Uterus (tissue), 4 donors: Measurements from ENCODE around the gene PTPRC. TPM values are rescaled to one million over a fixed set of nuclear protein-coding genes. Genes with fewer than 3 reads are reported as not detected.

Experiments
- DNase-seq, 2 donors: peaks; one replicate each; pipeline ENCODE4 v3.0.0-alpha.2; 2019 to 2020
- H3K27ac ChIP-seq, 2 donors: fragments of 200-600 bp; sonication (generic); 1 replicate in 1 of 2; 2 replicates in 1 of 2; pipeline ENCODE4 v1.5.1; 2016 to 2018
- H3K27me3 ChIP-seq, 2 donors: fragments of 200-600 bp; sonication (generic); one replicate each; pipeline ENCODE4 v1.5.1; 2018 to 2019; ENCODE audit warnings: control low read depth in 1 of 2
- H3K36me3 ChIP-seq, 2 donors: fragments of 200-600 bp; sonication (generic); one replicate each; pipeline ENCODE4 v1.5.1; 2019; ENCODE audit warnings: control low read depth in 1 of 2
- H3K4me1 ChIP-seq, 2 donors: fragments of 200-600 bp; sonication (generic); one replicate each; pipeline ENCODE4 v1.5.1; 2018 to 2019; ENCODE audit warnings: control low read depth in 1 of 2
- H3K4me3 ChIP-seq, 2 donors: fragments of 200-600 bp; sonication (generic); 1 replicate in 1 of 2; 2 replicates in 1 of 2; pipeline ENCODE4 v1.5.1; 2018 to 2019; ENCODE audit warnings: mild to moderate bottlenecking in 1 of 2
- H3K9me3 ChIP-seq, 2 donors: fragments of 200-600 bp; sonication (generic); one replicate each; pipeline ENCODE4 v1.5.1; 2019; ENCODE audit warnings: control low read depth in 1 of 2
- POLR2A ChIP-seq, 2 donors: fragments of 450-650 bp; IDR thresholded peaks; one replicate each; pipeline ENCODE4 v1.6.1; 2016; ENCODE audit warnings: antibody characterized with exemption in 2 of 2, mild to moderate bottlenecking in 1 of 2, moderate library complexity in 1 of 2
- intact Hi-C: fragments of 100-400 bp; cut with DNase I; formaldehyde crosslinking; loops from one replicate; pipeline ENCODE4 v1.15.1; 2023; ENCODE audit warnings: low total_unique reads
- total RNA-seq, 4 donors: library from RNA; depleted of rRNA in 3 of 4; stranded (reverse); fragments of >200 nt in 3 of 4; gene quantifications; one replicate each; pipeline versions ENCODE4 v1.1.0 to v1.2.4, GENCODE V29; 2014 to 2023
- TF ChIP-seq, protein P1 (sequence below), 4 experiments: fragments of 200-600 bp in 2 of 4; fragments of 450-650 bp in 2 of 4; sonication (generic) in 2 of 4; IDR thresholded peaks; one replicate each; pipeline ENCODE4 v1.5.1; 2016 to 2019; ENCODE audit warnings: antibody characterized with exemption in 4 of 4, mild to moderate bottlenecking in 2 of 4, moderate library complexity in 1 of 4
- donor health status: DM: yes; HTN: yes; CAD: no.

PTPRC gene
- total RNA-seq, 4 donors from 2014 or later = 12.7 to 28.7 (median 16.3) TPM

DNA sequence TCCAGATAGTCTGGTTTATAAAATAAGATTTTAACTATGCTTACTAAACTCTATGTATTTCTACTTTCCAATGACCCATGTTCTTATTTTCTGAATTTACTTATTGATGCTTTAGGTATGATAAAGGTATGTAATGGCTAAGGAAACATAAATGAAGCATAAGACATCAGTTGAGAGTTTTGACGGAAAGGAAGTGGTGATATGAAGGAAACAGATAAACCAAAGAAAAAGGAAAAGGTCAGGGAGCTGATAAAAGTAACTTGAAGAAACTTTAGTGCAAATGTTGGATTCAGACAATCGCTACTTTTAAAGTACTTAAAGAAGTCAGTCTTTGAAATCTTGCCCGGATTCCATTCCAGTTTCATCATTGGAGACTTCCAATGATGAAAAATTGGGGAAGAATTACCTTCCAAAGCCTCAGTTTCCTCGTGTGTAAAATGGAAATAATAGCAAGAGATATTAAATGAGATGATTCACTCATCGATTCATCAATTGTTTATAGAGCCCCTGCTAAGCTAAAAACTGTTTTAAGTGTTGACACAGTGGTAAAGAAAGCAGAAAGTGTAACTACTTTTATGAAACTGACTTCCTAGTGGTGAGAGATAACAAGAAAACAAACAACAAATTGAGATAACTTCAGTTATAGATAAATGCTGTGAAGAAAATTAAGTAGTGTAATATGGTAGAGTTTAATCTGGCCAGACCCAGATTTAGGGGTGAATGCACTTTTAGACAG, 10.6 kb downstream of the PTPRC start:
- no peak overlapping the region for H3K27ac ChIP-seq
- no peaks in the 10 kb centered on the region for H3K27me3 ChIP-seq
- H3K36me3 ChIP-seq = no peaks in the 10 kb centered on the region
- TF ChIP-seq, protein P1, sequence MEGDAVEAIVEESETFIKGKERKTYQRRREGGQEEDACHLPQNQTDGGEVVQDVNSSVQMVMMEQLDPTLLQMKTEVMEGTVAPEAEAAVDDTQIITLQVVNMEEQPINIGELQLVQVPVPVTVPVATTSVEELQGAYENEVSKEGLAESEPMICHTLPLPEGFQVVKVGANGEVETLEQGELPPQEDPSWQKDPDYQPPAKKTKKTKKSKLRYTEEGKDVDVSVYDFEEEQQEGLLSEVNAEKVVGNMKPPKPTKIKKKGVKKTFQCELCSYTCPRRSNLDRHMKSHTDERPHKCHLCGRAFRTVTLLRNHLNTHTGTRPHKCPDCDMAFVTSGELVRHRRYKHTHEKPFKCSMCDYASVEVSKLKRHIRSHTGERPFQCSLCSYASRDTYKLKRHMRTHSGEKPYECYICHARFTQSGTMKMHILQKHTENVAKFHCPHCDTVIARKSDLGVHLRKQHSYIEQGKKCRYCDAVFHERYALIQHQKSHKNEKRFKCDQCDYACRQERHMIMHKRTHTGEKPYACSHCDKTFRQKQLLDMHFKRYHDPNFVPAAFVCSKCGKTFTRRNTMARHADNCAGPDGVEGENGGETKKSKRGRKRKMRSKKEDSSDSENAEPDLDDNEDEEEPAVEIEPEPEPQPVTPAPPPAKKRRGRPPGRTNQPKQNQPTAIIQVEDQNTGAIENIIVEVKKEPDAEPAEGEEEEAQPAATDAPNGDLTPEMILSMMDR (IDR thresholded peaks at IDR 0.05) = no peak
- TF ChIP-seq POLR2A (IDR thresholded peaks at IDR 0.05) = no peak
- no peaks in the 10 kb centered on the region for H3K4me1 ChIP-seq
- no peak for DNase-seq
- no peak overlapping the region for H3K4me3 ChIP-seq
- intact Hi-C loops = no loop called here
- no peaks in the 10 kb centered on the region for H3K9me3 ChIP-seq

DNA sequence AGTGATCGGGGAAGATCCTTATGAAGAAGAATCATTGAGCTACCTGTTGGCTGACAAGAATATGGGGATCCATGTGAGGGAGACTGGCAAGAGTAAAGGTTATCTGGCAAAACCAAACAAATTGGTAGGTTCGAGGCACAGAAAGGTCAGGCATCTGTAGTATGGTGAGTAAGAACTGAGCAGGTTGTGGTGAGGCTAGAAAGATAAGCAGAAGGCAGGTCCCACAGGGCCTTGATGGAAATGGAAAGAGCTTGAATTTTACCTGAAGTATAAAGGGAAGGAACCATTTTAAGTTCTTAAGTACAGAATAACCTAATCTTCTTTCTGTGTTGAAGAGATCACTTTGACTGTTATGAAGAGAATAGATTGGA, 11.1 kb downstream of the PTPRC start:
- Histone ChIP-seq H3K9me3 (no peaks in the 10 kb centered on the region), H3K27ac (no peak overlapping the region), H3K27me3 (no peaks in the 10 kb centered on the region), H3K4me3 (no peak overlapping the region), H3K36me3 (no peaks in the 10 kb centered on the region), H3K4me1 (no peaks in the 10 kb centered on the region)
- no peak for DNase-seq
- intact Hi-C loops = no loop called here
- TF ChIP-seq, protein P1 (IDR thresholded peaks at IDR 0.05) = no peak
- TF ChIP-seq POLR2A (IDR thresholded peaks at IDR 0.05) = no peak

DNA sequence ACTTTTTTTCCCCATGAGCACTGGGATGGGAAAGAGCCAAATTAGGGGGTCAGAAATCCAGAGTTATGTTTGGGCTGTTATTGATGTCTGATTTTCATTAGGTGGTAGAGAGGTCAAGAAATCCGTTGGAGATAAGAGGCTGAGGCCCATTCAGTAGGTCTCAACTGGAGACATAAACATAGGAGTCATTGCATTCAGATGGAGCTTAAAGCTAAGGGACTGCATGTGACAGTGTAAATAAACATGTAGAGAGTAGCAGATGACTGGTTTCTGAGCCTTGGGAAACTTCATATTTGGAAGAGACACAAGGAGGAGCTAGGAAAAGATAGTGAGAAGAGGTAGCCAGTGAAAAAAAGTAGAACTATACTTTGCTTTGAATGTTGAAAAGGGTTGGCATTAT, 11.7 kb downstream of the PTPRC start:
- H3K36me3 ChIP-seq = no peaks in the 10 kb centered on the region
- H3K4me3 ChIP-seq = no peak overlapping the region
- DNase-seq = no peak
- intact Hi-C loops = no loop called here
- H3K27ac ChIP-seq = no peak overlapping the region
- H3K27me3 ChIP-seq = no peaks in the 10 kb centered on the region
- no peaks in the 10 kb centered on the region for H3K9me3 ChIP-seq
- H3K4me1 ChIP-seq = no peaks in the 10 kb centered on the region
- no peak for TF ChIP-seq POLR2A (IDR thresholded peaks at IDR 0.05)
- TF ChIP-seq, protein P1 (IDR thresholded peaks at IDR 0.05) = no peak

DNA sequence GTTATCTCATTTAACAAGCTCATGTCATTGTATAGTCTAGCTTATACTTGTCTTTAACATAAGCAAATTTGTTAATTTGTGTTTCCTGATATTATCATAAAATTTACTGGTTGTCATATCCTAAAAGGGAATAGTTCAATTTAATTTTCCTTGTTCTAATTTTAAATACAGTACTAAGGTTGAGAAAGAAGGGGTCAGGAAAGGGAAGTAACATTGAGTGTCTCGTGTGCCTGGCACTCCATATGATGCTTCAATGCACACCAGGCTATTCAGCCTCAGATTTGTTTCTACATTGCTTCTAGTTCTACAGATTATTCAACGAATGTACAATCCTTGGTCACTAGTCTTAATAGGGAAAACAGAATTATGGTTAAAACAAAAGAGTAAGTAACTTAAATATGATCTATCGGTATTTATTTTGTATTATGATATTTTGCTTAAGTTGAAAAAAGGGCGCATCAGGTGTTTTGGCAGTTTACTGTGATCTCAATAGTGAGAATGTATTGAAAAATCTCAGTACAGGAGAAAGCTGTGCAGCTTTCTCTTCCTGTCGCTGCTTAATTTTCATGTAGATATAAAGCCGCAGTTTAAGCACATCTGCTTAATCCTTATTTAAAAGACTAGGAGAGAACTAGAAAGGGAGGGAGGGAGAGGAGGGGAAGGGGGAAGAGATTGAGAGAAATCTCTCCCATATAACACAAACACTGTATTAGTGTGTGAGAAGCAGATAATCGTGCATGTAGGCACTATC, 13.0 kb downstream of the PTPRC start:
- no peak for DNase-seq
- Histone ChIP-seq H3K9me3 (no peaks in the 10 kb centered on the region), H3K4me1 (no peaks in the 10 kb centered on the region), H3K36me3 (no peaks in the 10 kb centered on the region), H3K27ac (no peak overlapping the region), H3K4me3 (no peak overlapping the region), H3K27me3 (no peaks in the 10 kb centered on the region)
- TF ChIP-seq, protein P1 (IDR thresholded peaks at IDR 0.05) = no peak
- TF ChIP-seq POLR2A (IDR thresholded peaks at IDR 0.05) = no peak
- intact Hi-C loops = no loop called here

DNA sequence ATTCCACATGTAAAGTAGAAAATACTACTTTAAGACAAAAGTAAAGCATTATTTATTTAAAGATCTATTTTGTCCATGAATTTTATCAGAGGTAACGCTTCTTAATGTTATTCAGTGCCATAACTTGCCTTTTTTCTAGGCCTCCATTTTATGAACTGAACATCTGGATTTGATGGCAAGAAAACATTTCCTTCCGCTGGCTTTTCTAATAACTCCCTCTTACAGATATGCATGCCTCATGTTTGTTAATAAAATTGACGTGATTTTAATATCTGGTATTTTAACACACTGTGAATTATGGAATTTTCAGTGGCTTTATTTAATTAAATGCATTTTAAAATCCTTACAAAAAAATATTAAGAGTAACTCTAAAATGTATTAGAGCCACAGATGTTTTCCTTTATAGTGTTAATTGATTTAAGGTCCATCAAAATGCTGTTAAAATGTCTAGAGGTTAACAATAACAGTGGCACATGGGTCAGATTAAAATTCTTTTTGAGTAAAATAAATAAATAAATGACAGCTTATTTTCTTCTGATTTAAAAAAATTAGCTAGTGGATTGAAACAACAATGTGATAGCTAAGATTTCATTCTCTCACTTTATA, 15.1 kb downstream of the PTPRC start:
- Histone ChIP-seq H3K4me1 (no peaks in the 10 kb centered on the region), H3K36me3 (no peaks in the 10 kb centered on the region), H3K9me3 (no peaks in the 10 kb centered on the region), H3K27ac (no peak overlapping the region), H3K4me3 (no peak overlapping the region), H3K27me3 (no peaks in the 10 kb centered on the region)
- intact Hi-C loops = no loop called here
- DNase-seq = no peak
- no peak for TF ChIP-seq POLR2A (IDR thresholded peaks at IDR 0.05)
- TF ChIP-seq, protein P1 (IDR thresholded peaks at IDR 0.05) = no peak
